GM18499 (cell line): ENCODE results near the gene SMIM31.

Source experiments
- ATAC-seq: cut with Tn5 transposase; IDR thresholded peaks from one replicate; pipeline ENCODE4 v1.9.1; 2021; ENCODE audit warnings: moderate number of reproducible peaks; ENCODE audit not compliant: insufficient read depth, unreplicated experiment

The SMIM31 gene

GRCh38 chr4:164780839-164781238 is 26.9 kb downstream of the SMIM31 start:
- no peak for ATAC-seq

- ATAC-seq = no peak
Observed at GRCh38 chr4:164783976-164784375, 30.0 kb downstream of the SMIM31 start.

- no peak for ATAC-seq
Observed at GRCh38 chr4:164789047-164789446, 35.1 kb downstream of the SMIM31 start.

DNA sequence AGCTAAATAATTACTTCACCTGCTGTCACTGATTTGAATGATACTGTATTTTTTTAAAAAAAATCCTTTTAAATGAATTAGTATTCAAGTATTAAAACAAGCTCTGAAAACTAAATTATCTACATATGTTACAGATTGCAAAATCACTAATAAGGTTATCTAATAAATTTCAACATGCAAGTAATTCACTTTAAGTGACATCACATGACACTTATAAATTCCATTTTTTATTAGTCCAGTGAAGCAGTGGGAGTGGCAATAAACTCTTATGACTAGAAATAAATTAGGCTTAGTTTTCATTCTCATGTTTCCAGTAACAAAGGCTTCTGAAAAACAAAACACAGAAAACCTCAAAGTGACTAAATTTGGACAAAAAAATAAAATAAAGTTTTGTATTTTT is 36.3 kb downstream of the SMIM31 start:
- no peak for ATAC-seq

- no peak for ATAC-seq
Observed at GRCh38 chr4:164799410-164799809, 45.5 kb downstream of the SMIM31 start.

GRCh38 chr4:164800786-164801185 is 46.9 kb downstream of the SMIM31 start:
- no peak for ATAC-seq

DNA sequence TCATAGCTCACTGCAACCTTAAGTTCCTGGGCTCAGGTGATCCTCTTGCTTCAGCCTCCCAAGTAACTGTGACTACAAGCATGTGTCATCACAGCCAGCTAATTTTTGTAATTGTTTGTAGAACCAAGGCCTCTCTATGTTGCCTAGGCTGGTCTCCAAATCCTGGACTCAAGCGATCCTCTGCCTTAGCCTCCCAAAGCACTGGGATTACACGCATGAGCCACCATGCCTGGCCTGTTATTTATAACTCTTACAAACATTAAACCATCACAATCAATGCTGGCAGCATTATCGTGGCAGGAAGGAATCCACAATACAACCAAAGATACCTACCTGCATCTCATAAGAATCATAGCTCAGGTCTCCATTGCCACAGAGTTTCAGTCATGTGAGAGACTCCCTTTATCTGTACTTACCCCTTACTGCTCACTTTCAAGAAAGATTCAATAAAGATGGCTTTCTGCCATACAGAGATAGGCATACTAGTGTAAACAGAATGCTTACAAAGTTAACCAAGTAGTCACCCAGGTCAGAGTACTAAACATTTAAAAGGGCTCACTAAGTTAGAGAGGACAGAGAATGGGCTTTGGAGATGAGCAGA is 48.5 kb downstream of the SMIM31 start:
- no peak for ATAC-seq

DNA sequence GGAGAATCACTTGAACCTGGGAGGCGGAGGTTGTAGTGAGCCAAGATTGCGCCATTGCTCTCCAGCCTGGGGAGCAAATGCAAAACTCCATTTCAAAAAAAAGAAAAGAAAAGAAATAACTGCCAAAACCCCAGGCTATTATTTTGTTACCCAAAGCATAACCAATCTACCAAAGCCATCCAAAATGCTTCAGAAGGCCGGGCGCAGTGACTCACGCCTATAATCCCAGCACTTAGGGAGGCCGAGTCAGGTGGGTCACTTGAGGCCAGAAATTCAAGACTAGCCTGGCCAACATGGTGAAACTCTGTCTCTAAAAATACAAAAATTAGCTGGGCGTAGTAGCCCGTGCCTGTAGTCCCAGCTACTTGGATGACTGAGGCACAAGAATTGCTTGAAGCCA is 49.8 kb downstream of the SMIM31 start:
- ATAC-seq = no peak

DNA sequence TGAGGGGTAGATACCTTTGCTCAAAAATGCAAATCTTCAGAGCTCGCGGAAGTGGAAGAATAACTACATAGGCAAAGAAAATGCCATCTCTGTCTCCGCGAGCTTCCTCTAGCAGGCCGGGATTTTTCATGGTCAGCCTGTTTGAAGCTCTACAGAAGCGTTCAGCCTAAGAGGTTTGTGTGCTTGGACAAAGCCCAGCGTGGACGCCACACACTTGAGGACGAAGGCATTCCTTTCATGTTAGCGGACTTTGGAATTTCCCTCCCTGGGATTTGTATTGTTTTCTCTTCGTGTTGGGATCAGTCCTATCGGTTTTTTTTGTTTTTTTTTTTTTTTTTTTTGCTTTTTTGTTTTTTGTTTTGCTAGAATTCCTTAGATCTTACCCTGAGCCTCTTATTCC is 53.7 kb downstream of the SMIM31 start:
- no peak for ATAC-seq

DNA sequence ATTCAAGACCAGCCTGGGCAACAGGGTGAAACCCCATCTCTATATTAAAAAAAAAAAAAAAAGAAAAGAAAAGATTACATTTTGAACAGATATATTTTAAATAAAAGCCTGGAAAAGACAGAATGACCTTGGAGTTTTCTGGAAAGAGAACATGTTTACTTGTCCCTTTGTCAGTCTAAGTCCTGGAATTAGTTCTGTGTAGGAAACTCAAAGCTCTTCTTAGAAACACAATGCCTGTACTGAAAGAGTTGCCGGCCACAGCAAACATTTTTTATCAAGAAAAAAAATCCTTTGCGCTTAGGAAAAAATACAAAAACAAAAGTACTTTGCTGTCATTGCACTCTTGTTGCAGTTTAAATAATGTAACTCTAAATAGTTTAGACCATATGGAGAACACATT is 59.6 kb downstream of the SMIM31 start:
- ATAC-seq = no peak

GRCh38 chr4:164815711-164816110 is 61.8 kb downstream of the SMIM31 start:
- no peak for ATAC-seq

DNA sequence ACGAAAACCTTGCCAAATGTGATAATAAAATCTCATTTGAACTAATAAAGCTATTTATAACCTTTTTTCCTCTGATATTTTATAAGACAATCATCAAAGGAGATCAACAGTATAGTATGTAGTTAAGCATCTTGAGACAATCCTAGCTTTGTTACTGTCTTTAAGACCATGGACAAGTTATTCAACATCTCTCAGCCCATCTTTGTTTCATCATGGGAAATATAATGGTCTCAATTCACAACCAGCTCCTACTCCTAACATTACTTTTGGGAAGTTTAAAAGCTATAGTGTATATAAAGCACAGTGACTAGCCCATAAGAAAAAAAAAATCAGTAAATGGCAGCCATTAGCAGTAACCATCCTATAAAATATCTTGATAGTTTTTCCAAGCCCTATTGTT is 65.4 kb downstream of the SMIM31 start:
- no peak for ATAC-seq

- ATAC-seq = no peak
Observed at GRCh38 chr4:164821711-164822110, 67.8 kb downstream of the SMIM31 start.

- ATAC-seq = no peak
Observed at GRCh38 chr4:164824581-164824980, 70.7 kb downstream of the SMIM31 start.

- no peak for ATAC-seq
Observed at GRCh38 chr4:164828955-164829354, 75.0 kb downstream of the SMIM31 start.

- no peak for ATAC-seq
Observed at GRCh38 chr4:164846566-164846965, 92.6 kb downstream of the SMIM31 start.

DNA sequence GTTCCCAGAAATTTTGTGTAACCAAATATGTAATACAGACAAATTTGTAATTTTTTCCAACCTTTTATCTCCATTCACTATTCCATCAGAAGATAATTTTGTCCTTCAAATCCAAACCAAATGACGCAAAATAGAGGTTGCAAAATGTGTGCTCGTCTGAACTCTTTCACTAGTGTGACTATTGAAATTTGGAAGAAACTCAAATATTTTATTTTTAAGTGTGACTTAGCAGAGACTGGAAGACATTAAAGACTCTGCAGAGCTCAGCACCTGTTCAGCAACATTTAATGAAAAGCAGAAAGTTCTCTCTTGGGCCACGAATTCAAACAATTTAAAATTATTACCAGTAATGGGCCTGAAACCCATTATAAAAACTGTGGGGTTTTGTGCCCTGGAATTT is 93.1 kb downstream of the SMIM31 start:
- no peak for ATAC-seq

DNA sequence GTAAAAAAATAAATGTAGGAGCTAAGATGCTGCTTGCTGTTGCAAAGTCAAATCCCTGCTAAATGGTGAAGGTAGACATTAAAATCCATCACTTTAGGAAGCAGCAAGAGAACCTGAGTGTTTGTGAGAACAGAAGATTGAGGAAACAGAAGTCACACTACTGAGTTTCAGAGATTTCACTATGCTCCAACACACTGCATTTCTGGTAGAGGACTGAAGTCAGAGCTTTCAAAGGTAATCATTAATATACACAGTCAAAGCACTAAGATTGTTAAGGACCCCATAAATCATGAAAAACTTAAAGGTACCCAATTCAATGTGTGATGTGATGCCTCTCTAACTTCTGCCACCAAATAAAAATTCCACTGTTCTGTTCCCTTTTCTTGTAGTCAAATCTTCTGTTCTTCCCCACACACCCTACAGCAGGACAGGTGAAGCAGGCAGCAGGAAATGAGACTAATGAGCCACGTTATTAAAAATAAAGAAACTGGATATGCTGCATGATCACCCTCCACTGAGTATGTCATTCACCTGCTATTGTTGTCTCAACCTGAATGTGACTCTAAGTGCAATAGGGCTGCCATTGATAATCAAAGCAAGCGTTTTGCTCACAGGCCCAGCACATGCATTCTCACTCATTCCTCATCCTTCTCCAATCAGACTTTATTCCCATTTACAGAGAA is 94.2 kb downstream of the SMIM31 start:
- ATAC-seq = no peak
